Sigmoid colon (tissue), 7 donors: Measurements from ENCODE around the gene KLHL21. TPM values are rescaled to one million over a fixed set of nuclear protein-coding genes. Genes with fewer than 3 reads are reported as not detected.

Experiments used
- DNase-seq: peaks from one replicate; pipeline ENCODE4 v3.0.0-alpha.2; 2019
- H3K27ac ChIP-seq, 4 donors: fragments of 200-600 bp; sonication (generic); one replicate each; pipeline ENCODE4 v1.5.1; 2016 to 2019; ENCODE audit warnings: mild to moderate bottlenecking in 1 of 4
- H3K27me3 ChIP-seq, 3 donors: fragments of 200-600 bp; sonication (generic); one replicate each; pipeline ENCODE4 v1.5.1; 2019; ENCODE audit warnings: mild to moderate bottlenecking in 1 of 3
- H3K36me3 ChIP-seq, 4 donors: fragments of 200-600 bp; sonication (generic); one replicate each; pipeline ENCODE4 v1.5.1; 2016 to 2019
- H3K4me1 ChIP-seq, 4 donors: fragments of 200-600 bp; sonication (generic); one replicate each; pipeline ENCODE4 v1.5.1; 2017 to 2019
- H3K4me3 ChIP-seq, 4 donors: fragments of 200-600 bp; sonication (generic); one replicate each; pipeline ENCODE4 v1.5.1; 2017 to 2019; ENCODE audit warnings: mild to moderate bottlenecking in 2 of 4, moderate library complexity in 1 of 4
- H3K9me3 ChIP-seq, 4 donors: fragments of 200-600 bp in 3 of 4; sonication (generic) in 3 of 4; one replicate each; pipeline versions ENCODE4 v1.5.1 to v1.6.1; 2013 to 2019
- EP300 ChIP-seq, 4 donors: sonication (generic); formaldehyde crosslinking; IDR thresholded peaks; one replicate each; pipeline ENCODE4 v1.6.1; 2017; ENCODE audit warnings: antibody characterized with exemption in 4 of 4
- POLR2A ChIP-seq, 2 donors: fragments of 450-650 bp; IDR thresholded peaks; one replicate each; pipeline ENCODE4 v1.6.1; 2016; ENCODE audit warnings: antibody characterized with exemption in 2 of 2, mild to moderate bottlenecking in 2 of 2, moderate library complexity in 2 of 2
- POLR2AphosphoS5 ChIP-seq, 4 donors: sonication (generic); formaldehyde crosslinking; IDR thresholded peaks; one replicate each; pipeline ENCODE4 v1.6.1; 2017; ENCODE audit warnings: antibody characterized with exemption in 4 of 4
- WGBS, 2 donors: extraction: QIAGEN DNeasy Blood & Tissue Kit; methylation state at CpG; one replicate each; pipeline ENCODE4 v1.1.7; 2013; 5-methylcytosine and 5-hydroxymethylcytosine counted together
- intact Hi-C: fragments of 100-400 bp; cut with DNase I; formaldehyde crosslinking; loops from one replicate; pipeline ENCODE4 v1.15.1; 2023
- polyA plus RNA-seq, 3 donors: library from polyadenylated mRNA; stranded (reverse); fragments of 200-250 nt; gene quantifications; one replicate each; pipeline ENCODE4 v1.2.3, GENCODE V29; 2013
- total RNA-seq, 4 donors: library from RNA; depleted of rRNA; stranded (reverse); fragments of >200 nt; gene quantifications; one replicate each; pipeline ENCODE4 v1.1.0, GENCODE V29; 2016
- TF ChIP-seq, protein P1 (sequence below), 4 experiments: fragments of 450-650 bp in 3 of 4; fragments of 200-600 bp in 1 of 4; IDR thresholded peaks; one replicate each; pipeline ENCODE4 v1.5.1; 2016 to 2019; ENCODE audit warnings: antibody characterized with exemption in 4 of 4, mild to moderate bottlenecking in 3 of 4, moderate library complexity in 2 of 4
- donor health status: healthy with polysubstance abuse.
- donor health status: Bipolar disorder and iron deficiency.
- donor health status: healthy.

Gene KLHL21
- total and polyA plus RNA-seq, 7 donors, result 4.8 to 83.6 (median 54.0) TPM

DNA sequence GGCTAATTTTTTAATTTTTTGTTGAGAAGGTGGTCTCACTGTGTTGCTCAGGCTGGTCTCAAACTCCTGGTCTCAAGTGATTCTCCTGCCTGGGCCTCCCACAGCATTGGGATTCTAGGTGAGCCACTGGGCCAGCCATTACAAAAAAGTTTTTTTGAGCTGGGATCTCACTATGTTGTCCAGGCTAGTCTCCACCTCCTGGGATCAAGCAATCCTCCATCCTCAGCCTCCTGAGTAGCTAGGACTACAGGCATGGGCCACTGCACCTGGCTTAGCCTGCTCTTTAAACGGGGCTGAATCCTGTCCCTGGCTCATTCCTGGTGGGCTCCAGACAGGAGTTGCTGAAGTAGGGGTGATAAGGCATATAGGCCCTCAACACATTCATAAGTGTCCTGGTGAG, 45.1 kb downstream of the KLHL21 start:
- H3K36me3 ChIP-seq, result no peaks in the 10 kb centered on the region
- no peak for TF ChIP-seq POLR2AphosphoS5 (IDR thresholded peaks at IDR 0.05)
- no peak for TF ChIP-seq POLR2A (IDR thresholded peaks at IDR 0.05)
- no peak for TF ChIP-seq EP300 (IDR thresholded peaks at IDR 0.05)
- TF ChIP-seq, protein P1, sequence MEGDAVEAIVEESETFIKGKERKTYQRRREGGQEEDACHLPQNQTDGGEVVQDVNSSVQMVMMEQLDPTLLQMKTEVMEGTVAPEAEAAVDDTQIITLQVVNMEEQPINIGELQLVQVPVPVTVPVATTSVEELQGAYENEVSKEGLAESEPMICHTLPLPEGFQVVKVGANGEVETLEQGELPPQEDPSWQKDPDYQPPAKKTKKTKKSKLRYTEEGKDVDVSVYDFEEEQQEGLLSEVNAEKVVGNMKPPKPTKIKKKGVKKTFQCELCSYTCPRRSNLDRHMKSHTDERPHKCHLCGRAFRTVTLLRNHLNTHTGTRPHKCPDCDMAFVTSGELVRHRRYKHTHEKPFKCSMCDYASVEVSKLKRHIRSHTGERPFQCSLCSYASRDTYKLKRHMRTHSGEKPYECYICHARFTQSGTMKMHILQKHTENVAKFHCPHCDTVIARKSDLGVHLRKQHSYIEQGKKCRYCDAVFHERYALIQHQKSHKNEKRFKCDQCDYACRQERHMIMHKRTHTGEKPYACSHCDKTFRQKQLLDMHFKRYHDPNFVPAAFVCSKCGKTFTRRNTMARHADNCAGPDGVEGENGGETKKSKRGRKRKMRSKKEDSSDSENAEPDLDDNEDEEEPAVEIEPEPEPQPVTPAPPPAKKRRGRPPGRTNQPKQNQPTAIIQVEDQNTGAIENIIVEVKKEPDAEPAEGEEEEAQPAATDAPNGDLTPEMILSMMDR (IDR thresholded peaks at IDR 0.05), result no peak
- no peaks in the 10 kb centered on the region for H3K27me3 ChIP-seq
- WGBS, 2 donors, result 86 to 91% methylated on average over 1 of the region's 1 CpG
- peaks cover 0 to 25% (median 21%) of the 10 kb centered on the region in 4 donors for H3K4me1 ChIP-seq
- no peak for DNase-seq
- no peak overlapping the region for H3K4me3 ChIP-seq
- H3K9me3 ChIP-seq, result no peaks in the 10 kb centered on the region
- no peak overlapping the region for H3K27ac ChIP-seq
- intact Hi-C loops, result loop anchor here (5.0 kb wide), 1 partner anchor 40 kb away; no protein-coding TSS in a partner anchor

DNA sequence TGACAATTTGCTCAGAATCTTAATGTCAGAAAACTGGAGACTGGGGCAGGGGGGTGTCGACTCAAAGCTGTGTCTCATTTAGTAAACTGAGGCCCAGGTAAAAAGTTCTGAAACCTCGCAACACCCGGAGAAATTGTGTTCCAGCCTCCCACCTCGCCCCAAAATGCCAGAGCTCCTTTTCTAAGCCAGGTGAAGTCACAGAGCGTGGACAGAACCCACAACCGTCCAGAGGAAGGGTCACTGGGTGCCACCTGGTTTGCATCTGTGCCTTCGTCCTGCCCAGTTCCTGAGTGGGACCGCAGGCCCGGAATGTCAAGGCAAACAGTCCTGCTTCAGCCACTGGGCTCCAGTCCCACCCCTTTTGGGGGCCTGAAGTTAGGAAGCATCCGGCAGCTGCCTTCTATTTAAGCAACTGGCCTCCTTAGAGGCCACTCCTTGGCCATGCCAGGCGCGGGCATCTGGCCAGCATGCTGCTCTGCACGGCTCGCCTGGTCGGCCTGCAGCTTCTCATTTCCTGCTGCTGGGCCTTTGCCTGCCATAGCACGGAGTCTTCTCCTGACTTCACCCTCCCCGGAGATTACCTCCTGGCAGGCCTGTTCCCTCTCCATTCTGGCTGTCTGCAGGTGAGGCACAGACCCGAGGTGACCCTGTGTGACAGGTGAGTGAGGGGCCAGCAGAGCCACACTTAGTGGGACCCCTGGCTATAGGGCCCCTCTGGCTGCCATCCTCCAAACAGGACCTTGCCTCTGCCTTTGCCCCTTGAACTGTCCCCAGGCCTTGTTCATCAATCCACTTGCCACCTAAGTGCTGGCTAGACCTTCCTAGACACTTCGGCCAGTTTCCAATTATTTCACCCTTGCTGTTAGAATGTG, 47.5 kb downstream of the KLHL21 start, which contains the start of gene TAS1R1:
Gene TAS1R1, plus strand, starts transcription at position 401 of the 872 bp plus-strand sequence. Its CDS starts 67 bp downstream, at position 468.
- peaks cover 0 to 11% (median 0%) of the 10 kb centered on the region in 4 donors for H3K36me3 ChIP-seq
- peak; percentile 87 for DNase-seq
- peaks cover 0 to 28% (median 24%) of the 10 kb centered on the region in 4 donors for H3K4me1 ChIP-seq
- H3K4me3 ChIP-seq, result peak within 1 kb of the TSS; percentile 68 to 99 (median 78)
- H3K27me3 ChIP-seq, result no peaks in the 10 kb centered on the region
- H3K27ac ChIP-seq, result peak within 1 kb of the TSS; percentile 74 to 87 (median 80)
- H3K9me3 ChIP-seq, result no peaks in the 10 kb centered on the region
- TF ChIP-seq POLR2AphosphoS5 (IDR thresholded peaks at IDR 0.05), result peak in 1 of 4 donors; percentile 33
- TF ChIP-seq, protein P1 (IDR thresholded peaks at IDR 0.05), result no peak
- intact Hi-C loops, result loop anchor here (1.0 to 5.0 kb wide), 4 partner anchors 24 to 92 kb away; partner anchors contain the start of gene ZBTB48
- 82 to 83% methylated on average over 19 of the region's 19 CpGs for WGBS, 2 donors

DNA sequence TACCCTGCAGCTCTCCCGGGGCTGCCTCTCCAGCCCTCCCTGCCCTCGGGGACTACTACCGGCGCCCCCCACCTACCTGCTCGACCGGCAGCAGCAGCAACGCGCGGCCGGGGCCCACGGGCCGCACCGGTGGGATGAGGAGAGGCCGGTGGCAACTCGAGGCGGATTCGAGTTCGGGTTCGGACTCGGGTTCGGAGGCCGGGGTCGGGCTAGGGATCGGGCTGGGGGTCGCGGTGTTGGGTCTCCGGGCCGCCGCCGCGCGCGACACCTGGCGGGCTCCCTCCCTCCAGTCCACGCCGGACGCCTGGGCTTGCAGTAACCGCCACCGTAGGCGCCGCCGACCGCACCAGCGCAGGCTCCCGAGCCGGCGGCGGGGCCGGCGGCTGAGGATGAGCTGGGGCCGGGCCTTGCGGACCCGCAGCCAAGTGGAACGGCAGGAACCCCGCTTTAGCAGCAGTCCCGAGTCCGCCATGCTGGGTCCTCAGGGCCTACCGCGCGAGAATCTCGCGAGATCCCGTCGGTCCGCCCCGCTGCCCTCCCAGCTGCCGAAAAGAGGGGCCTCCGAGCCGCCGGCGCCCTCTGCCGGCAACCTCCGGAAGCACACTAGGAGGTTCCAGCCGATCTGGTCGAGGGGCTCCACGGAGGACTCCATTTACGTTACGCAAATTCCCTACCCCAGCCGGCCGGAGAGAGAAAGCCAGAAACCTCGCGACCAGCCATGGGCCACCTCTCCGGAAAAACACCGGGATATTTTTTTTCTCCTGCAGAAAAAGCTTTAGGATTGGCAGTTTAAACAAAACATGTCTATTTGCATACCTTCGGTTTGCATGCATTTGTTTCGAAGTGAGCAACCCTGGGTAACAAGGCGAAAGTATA, 48.4 kb downstream of the KLHL21 start, which contains the start of gene NOL9:
Gene NOL9, minus strand, starts transcription at position 483 of the 876 bp plus-strand sequence. Its CDS starts 11 bp downstream, at position 472.
- H3K27ac ChIP-seq, result peak within 1 kb of the TSS; percentile 74 to 87 (median 80)
- 1 to 2% methylated on average over 87 of the region's 87 CpGs for WGBS, 2 donors
- peak within 1 kb of the TSS; percentile 68 to 99 (median 78) for H3K4me3 ChIP-seq
- H3K4me1 ChIP-seq, result peaks cover 0 to 28% (median 24%) of the 10 kb centered on the region in 4 donors
- peak; percentile 96 for DNase-seq
- intact Hi-C loops, result loop anchor here (1.0 to 2.0 kb wide), 3 partner anchors 25 to 93 kb away; partner anchors contain the start of gene ZBTB48
- H3K9me3 ChIP-seq, result no peaks in the 10 kb centered on the region
- H3K36me3 ChIP-seq, result peaks cover 0 to 20% (median 6%) of the 10 kb centered on the region in 4 donors
- TF ChIP-seq POLR2AphosphoS5 (IDR thresholded peaks at IDR 0.05) (peak; percentile 41 to 76 (median 64)), EP300 (IDR thresholded peaks at IDR 0.05) (no peak)
- TF ChIP-seq, protein P1 (IDR thresholded peaks at IDR 0.05), result peak; percentile 92 to 95 (median 95)
- no peaks in the 10 kb centered on the region for H3K27me3 ChIP-seq

DNA sequence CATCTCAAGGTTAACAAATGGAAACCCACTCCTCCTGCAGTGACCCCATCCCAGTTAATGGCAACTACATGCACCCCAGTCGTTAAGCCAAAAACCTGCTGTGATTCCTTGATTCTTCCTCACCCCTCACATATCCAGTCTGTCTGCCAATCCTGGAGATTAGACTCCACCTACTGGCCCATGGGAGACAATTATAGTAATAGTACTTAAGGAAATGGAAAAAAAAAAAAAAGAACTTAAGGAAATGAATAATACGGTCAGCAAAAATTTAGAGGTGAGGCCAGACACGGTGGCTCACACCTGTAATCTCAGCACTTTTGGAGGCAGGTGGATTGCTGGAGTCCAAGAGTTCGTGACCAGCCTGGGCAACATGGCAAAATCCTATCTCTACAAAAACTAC, 55.4 kb downstream of the KLHL21 start:
- 51 to 76% methylated on average over 4 of the region's 4 CpGs for WGBS, 2 donors
- peaks cover 0 to under 1% (median under 1%) of the 10 kb centered on the region in 4 donors for H3K4me1 ChIP-seq
- H3K27me3 ChIP-seq, result no peaks in the 10 kb centered on the region
- H3K9me3 ChIP-seq, result no peaks in the 10 kb centered on the region
- peaks cover 10 to 88% (median 46%) of the 10 kb centered on the region in 4 donors for H3K36me3 ChIP-seq
- no peak for DNase-seq
- intact Hi-C loops, result no loop called here
- H3K4me3 ChIP-seq, result no peak overlapping the region
- H3K27ac ChIP-seq, result no peak overlapping the region
- TF ChIP-seq EP300 (IDR thresholded peaks at IDR 0.05) (no peak), POLR2A (IDR thresholded peaks at IDR 0.05) (no peak), POLR2AphosphoS5 (IDR thresholded peaks at IDR 0.05) (no peak)
- TF ChIP-seq, protein P1 (IDR thresholded peaks at IDR 0.05), result no peak
